ENCODE results near the gene ABCB11.

The ABCB11 gene

DNA sequence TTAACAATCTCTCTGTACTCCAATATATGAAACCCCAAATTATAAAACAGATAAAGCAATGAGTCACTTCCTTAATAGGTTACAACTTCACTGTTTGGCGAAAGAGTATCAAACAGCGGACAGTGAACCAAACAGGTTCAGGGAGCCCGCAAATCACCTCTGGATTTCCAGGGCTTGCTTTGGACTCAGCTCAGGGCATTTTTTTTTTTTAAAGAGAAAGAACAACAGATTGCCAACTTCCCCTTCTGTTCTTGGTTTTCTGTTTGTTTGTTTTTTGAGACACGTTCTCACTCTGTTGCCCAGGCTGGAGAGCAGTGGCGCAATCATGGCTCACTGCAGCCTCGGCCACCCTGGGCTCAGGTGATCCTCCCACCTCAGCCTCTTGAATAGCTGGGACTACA is 52.7 kb downstream of the ABCB11 start:
- TF ChIP-seq, protein P1, sequence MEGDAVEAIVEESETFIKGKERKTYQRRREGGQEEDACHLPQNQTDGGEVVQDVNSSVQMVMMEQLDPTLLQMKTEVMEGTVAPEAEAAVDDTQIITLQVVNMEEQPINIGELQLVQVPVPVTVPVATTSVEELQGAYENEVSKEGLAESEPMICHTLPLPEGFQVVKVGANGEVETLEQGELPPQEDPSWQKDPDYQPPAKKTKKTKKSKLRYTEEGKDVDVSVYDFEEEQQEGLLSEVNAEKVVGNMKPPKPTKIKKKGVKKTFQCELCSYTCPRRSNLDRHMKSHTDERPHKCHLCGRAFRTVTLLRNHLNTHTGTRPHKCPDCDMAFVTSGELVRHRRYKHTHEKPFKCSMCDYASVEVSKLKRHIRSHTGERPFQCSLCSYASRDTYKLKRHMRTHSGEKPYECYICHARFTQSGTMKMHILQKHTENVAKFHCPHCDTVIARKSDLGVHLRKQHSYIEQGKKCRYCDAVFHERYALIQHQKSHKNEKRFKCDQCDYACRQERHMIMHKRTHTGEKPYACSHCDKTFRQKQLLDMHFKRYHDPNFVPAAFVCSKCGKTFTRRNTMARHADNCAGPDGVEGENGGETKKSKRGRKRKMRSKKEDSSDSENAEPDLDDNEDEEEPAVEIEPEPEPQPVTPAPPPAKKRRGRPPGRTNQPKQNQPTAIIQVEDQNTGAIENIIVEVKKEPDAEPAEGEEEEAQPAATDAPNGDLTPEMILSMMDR (IDR thresholded peaks at IDR 0.05; ENCODE audit: poor library complexity, severe bottlenecking) = no peak
- Histone ChIP-seq H3K36me3 (ENCODE audit: low read depth) (no peaks in the 10 kb centered on the region), H3K9me3 (ENCODE audit: severe bottlenecking) (peaks cover 2% of the 10 kb centered on the region), H3K4me3 (ENCODE audit: severe bottlenecking) (no peak overlapping the region), H3K27me3 (ENCODE audit: insufficient read depth, poor library complexity, severe bottlenecking) (no peaks in the 10 kb centered on the region), H3K4me1 (ENCODE audit: insufficient read depth, poor library complexity, severe bottlenecking) (no peaks in the 10 kb centered on the region), H3K27ac (ENCODE audit: poor library complexity, severe bottlenecking) (no peak overlapping the region)
- ATAC-seq (ENCODE audit: low read depth) (no peak; the same call in 2 of the 3 replicates), DNase-seq (ENCODE audit: low spot score) (no peak)

- Histone ChIP-seq H3K27me3 (ENCODE audit: insufficient read depth, poor library complexity, severe bottlenecking) (no peaks in the 10 kb centered on the region), H3K4me3 (ENCODE audit: severe bottlenecking) (no peak overlapping the region), H3K9me3 (ENCODE audit: severe bottlenecking) (peaks cover 2% of the 10 kb centered on the region), H3K4me1 (ENCODE audit: insufficient read depth, poor library complexity, severe bottlenecking) (no peaks in the 10 kb centered on the region), H3K36me3 (ENCODE audit: low read depth) (no peaks in the 10 kb centered on the region), H3K27ac (ENCODE audit: poor library complexity, severe bottlenecking) (no peak overlapping the region)
- TF ChIP-seq, protein P1 (IDR thresholded peaks at IDR 0.05; ENCODE audit: poor library complexity, severe bottlenecking) = no peak
- DNase-seq (ENCODE audit: low spot score) (no peak), ATAC-seq (ENCODE audit: low read depth) (no peak)
Measured at GRCh38 chr2:168977608-168978007, 53.5 kb downstream of the ABCB11 start.

GRCh38 chr2:168976034-168976654 is 55.0 kb downstream of the ABCB11 start:
- H3K27me3 ChIP-seq (ENCODE audit: insufficient read depth, poor library complexity, severe bottlenecking) = no peaks in the 10 kb centered on the region
- TF ChIP-seq, protein P1 (IDR thresholded peaks at IDR 0.05; ENCODE audit: poor library complexity, severe bottlenecking) = no peak
- DNase-seq (ENCODE audit: low spot score) (no peak), ATAC-seq (ENCODE audit: low read depth) (no peak)
- H3K4me3 ChIP-seq (ENCODE audit: severe bottlenecking) = no peak overlapping the region
- no peak overlapping the region for H3K27ac ChIP-seq (ENCODE audit: poor library complexity, severe bottlenecking)
- H3K9me3 ChIP-seq (ENCODE audit: severe bottlenecking) = peaks cover 2% of the 10 kb centered on the region
- H3K36me3 ChIP-seq (ENCODE audit: low read depth) = no peaks in the 10 kb centered on the region
- no peaks in the 10 kb centered on the region for H3K4me1 ChIP-seq (ENCODE audit: insufficient read depth, poor library complexity, severe bottlenecking)

DNA sequence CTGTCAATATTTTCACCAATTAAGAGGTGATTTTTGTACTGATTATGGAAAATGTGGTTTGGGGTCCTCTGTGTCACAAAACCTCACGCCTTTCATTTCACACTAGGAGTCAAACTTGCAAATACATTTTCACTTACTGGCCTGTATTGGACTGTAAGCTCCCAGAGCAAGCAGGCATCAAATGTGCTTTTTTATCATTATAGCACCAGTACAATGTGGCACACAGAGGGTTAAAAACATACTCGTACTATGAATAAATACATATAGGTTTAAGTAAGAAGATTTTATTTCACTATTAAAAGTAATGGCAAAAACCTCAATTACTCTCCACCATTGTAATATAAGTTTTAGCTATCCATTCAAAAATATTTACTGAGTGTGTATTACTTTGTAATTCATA is 56.7 kb downstream of the ABCB11 start:
- TF ChIP-seq, protein P1 (IDR thresholded peaks at IDR 0.05; ENCODE audit: poor library complexity, severe bottlenecking) = no peak
- Histone ChIP-seq H3K27me3 (ENCODE audit: insufficient read depth, poor library complexity, severe bottlenecking) (no peaks in the 10 kb centered on the region), H3K9me3 (ENCODE audit: severe bottlenecking) (peaks cover 2% of the 10 kb centered on the region), H3K27ac (ENCODE audit: poor library complexity, severe bottlenecking) (no peak overlapping the region), H3K36me3 (ENCODE audit: low read depth) (no peaks in the 10 kb centered on the region), H3K4me3 (ENCODE audit: severe bottlenecking) (no peak overlapping the region), H3K4me1 (ENCODE audit: insufficient read depth, poor library complexity, severe bottlenecking) (no peaks in the 10 kb centered on the region)
- ATAC-seq (ENCODE audit: low read depth) (no peak), DNase-seq (ENCODE audit: low spot score) (no peak)

- H3K9me3 ChIP-seq (ENCODE audit: severe bottlenecking) = peaks cover 2% of the 10 kb centered on the region
- no peak overlapping the region for H3K27ac ChIP-seq (ENCODE audit: poor library complexity, severe bottlenecking)
- ATAC-seq (ENCODE audit: low read depth) = no peak
- DNase-seq (ENCODE audit: low spot score) = no peak
- no peaks in the 10 kb centered on the region for H3K27me3 ChIP-seq (ENCODE audit: insufficient read depth, poor library complexity, severe bottlenecking)
- H3K36me3 ChIP-seq (ENCODE audit: low read depth) = no peaks in the 10 kb centered on the region
- TF ChIP-seq, protein P1 (IDR thresholded peaks at IDR 0.05; ENCODE audit: poor library complexity, severe bottlenecking) = no peak
- H3K4me3 ChIP-seq (ENCODE audit: severe bottlenecking) = no peak overlapping the region
- H3K4me1 ChIP-seq (ENCODE audit: insufficient read depth, poor library complexity, severe bottlenecking) = no peaks in the 10 kb centered on the region
Measured at GRCh38 chr2:168971261-168971660, 59.9 kb downstream of the ABCB11 start.

All from RWPE2 (cell line).